WTC11 (cell line): Measurements from ENCODE around the gene SH3GLB2. TPM values are rescaled to one million over a fixed set of nuclear protein-coding genes. Genes with fewer than 3 reads are reported as not detected.

ENCODE experiments used
- ATAC-seq: fragments of 200-7000 bp; cut with Tn5 transposase; 2 replicates; pipeline ENCODE4 v1.10.0; 2021; ENCODE audit warnings: mild to moderate bottlenecking, moderate library complexity
- CTCF ChIA-PET: fragments of 300-600 bp; sonication (Branson Sonifier 250); formaldehyde crosslinking; loops from one replicate; lab custom pipeline; 2021; ENCODE audit warnings: antibody characterized with exemption; lab: Charles Lee
- POLR2A ChIA-PET: fragments of 350-600 bp; sonication (Branson Sonifier 250); formaldehyde crosslinking; loops from one replicate; lab custom pipeline; 2021; ENCODE audit warnings: antibody characterized with exemption; lab: Charles Lee
- DNase-seq: peaks from one replicate; pipeline ENCODE4 v3.0.0; 2021; ENCODE audit warnings: low spot score
- H3K27ac Mint-ChIP-seq: 2 replicates; pipeline ENCODE4 v1.8.0; 2021; ENCODE audit warnings: mixed read lengths
- H3K27me3 Mint-ChIP-seq: 2 replicates; pipeline ENCODE4 v1.8.0; 2021; ENCODE audit warnings: low read depth, mild to moderate bottlenecking, moderate library complexity, mixed read lengths
- H3K36me3 Mint-ChIP-seq: 2 replicates; pipeline ENCODE4 v1.8.0; 2021; ENCODE audit warnings: mixed read lengths
- H3K4me1 Mint-ChIP-seq: 2 replicates; pipeline ENCODE4 v1.8.0; 2022; ENCODE audit warnings: mixed read lengths
- H3K4me3 Mint-ChIP-seq: 2 replicates; pipeline ENCODE4 v1.8.0; 2021; ENCODE audit warnings: mild to moderate bottlenecking, moderate library complexity, mixed read lengths
- H3K9me3 Mint-ChIP-seq: 2 replicates; pipeline ENCODE4 v1.8.0; 2021; ENCODE audit warnings: mixed read lengths
- AFF4 ChIP-seq: sonication (generic); formaldehyde crosslinking; IDR thresholded peaks from 2 replicates; pipeline ENCODE4 v1.8.1; 2023; ENCODE audit warnings: mild to moderate bottlenecking, missing genetic modification reagents, borderline replicate concordance
- CREB1 ChIP-seq: sonication (generic); formaldehyde crosslinking; IDR thresholded peaks from 2 replicates; pipeline ENCODE4 v1.8.0; 2023; ENCODE audit warnings: mild to moderate bottlenecking, missing genetic modification reagents
- EMX1 ChIP-seq: fragments of 250-450 bp; sonication (Bioruptor Pico); IDR thresholded peaks from 2 replicates; pipeline ENCODE4 v1.8.0; 2021; ENCODE audit warnings: mild to moderate bottlenecking
- HMGXB4 ChIP-seq: sonication (generic); formaldehyde crosslinking; IDR thresholded peaks from 2 replicates; pipeline ENCODE4 v1.8.1; 2023; ENCODE audit warnings: mild to moderate bottlenecking, moderate library complexity, missing genetic modification reagents
- JAZF1 ChIP-seq: fragments of 250-450 bp; sonication (Bioruptor Pico); IDR thresholded peaks from 2 replicates; pipeline ENCODE4 v1.9.0; 2021; ENCODE audit warnings: moderate library complexity, mild to moderate bottlenecking, inconsistent platforms
- RELA ChIP-seq: sonication (generic); formaldehyde crosslinking; IDR thresholded peaks from 2 replicates; pipeline ENCODE4 v1.8.1; 2022; ENCODE audit warnings: missing genetic modification reagents, mild to moderate bottlenecking, borderline replicate concordance
- SMAD3 ChIP-seq: sonication (generic); formaldehyde crosslinking; IDR thresholded peaks from 2 replicates; pipeline ENCODE4 v1.8.0; 2022; ENCODE audit warnings: missing genetic modification reagents, mild to moderate bottlenecking, borderline replicate concordance
- STAT6 ChIP-seq: sonication (generic); formaldehyde crosslinking; conservative IDR thresholded peaks from 2 replicates; pipeline ENCODE4 v1.8.1; 2023; ENCODE audit warnings: mild to moderate bottlenecking, low read depth, missing genetic modification reagents, moderate library complexity
- ZNF121 ChIP-seq: sonication (generic); formaldehyde crosslinking; IDR thresholded peaks from 2 replicates; pipeline ENCODE4 v1.8.0; 2023; ENCODE audit warnings: missing genetic modification reagents
- ZNF317 ChIP-seq: sonication (generic); formaldehyde crosslinking; IDR thresholded peaks from 2 replicates; pipeline ENCODE4 v1.8.1; 2023; ENCODE audit warnings: low read depth, mild to moderate bottlenecking, moderate library complexity, missing genetic modification reagents, borderline replicate concordance
- ZNF396 ChIP-seq: fragments of 250-450 bp; sonication (Bioruptor Pico); IDR thresholded peaks from 2 replicates; pipeline ENCODE4 v1.8.0; 2021; ENCODE audit warnings: mild to moderate bottlenecking, moderate library complexity, borderline replicate concordance
- ZSCAN18 ChIP-seq: fragments of 250-450 bp; sonication (Bioruptor Pico); IDR thresholded peaks from 2 replicates; pipeline ENCODE4 v2.1.2; 2022; ENCODE audit warnings: mild to moderate bottlenecking, moderate library complexity
- total RNA-seq: library from RNA; stranded (reverse); gene quantifications from 3 replicates; pipeline ENCODE4 v1.2.3, GENCODE V29; 2021
- TF ChIP-seq, protein P1 (sequence below): fragments of 250-450 bp; sonication (Bioruptor Pico); IDR thresholded peaks from 2 replicates; pipeline ENCODE4 v1.9.0; 2021; ENCODE audit warnings: mild to moderate bottlenecking
- TF ChIP-seq, protein P2 (sequence below): sonication (generic); formaldehyde crosslinking; IDR thresholded peaks from 2 replicates; pipeline ENCODE4 v1.8.1; 2022; ENCODE audit warnings: low read depth, mild to moderate bottlenecking, moderate library complexity, missing genetic modification reagents, borderline replicate concordance

Gene SH3GLB2
- total RNA-seq, 1 experiment from 2014 or later: 59.7 TPM

- TF ChIP-seq STAT6 (CRISPR knock-in tag) (no peak), ZSCAN18 (CRISPR knock-in tag) (no peak), ZNF121 (CRISPR knock-in tag) (no peak), JAZF1 (no peak)
- TF ChIP-seq, protein P1, sequence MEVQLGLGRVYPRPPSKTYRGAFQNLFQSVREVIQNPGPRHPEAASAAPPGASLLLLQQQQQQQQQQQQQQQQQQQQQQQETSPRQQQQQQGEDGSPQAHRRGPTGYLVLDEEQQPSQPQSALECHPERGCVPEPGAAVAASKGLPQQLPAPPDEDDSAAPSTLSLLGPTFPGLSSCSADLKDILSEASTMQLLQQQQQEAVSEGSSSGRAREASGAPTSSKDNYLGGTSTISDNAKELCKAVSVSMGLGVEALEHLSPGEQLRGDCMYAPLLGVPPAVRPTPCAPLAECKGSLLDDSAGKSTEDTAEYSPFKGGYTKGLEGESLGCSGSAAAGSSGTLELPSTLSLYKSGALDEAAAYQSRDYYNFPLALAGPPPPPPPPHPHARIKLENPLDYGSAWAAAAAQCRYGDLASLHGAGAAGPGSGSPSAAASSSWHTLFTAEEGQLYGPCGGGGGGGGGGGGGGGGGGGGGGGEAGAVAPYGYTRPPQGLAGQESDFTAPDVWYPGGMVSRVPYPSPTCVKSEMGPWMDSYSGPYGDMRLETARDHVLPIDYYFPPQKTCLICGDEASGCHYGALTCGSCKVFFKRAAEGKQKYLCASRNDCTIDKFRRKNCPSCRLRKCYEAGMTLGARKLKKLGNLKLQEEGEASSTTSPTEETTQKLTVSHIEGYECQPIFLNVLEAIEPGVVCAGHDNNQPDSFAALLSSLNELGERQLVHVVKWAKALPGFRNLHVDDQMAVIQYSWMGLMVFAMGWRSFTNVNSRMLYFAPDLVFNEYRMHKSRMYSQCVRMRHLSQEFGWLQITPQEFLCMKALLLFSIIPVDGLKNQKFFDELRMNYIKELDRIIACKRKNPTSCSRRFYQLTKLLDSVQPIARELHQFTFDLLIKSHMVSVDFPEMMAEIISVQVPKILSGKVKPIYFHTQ (CRISPR knock-in tag): no peak
Measured at GRCh38 chr9:128999581-129000206, 28.4 kb downstream of the SH3GLB2 start (continued).

GRCh38 chr9:128998462-128998861 lies 29.7 kb downstream of the SH3GLB2 start:
- no peaks in the 10 kb centered on the region for H3K9me3 Mint-ChIP-seq
- peaks cover 89% of the 10 kb centered on the region for H3K36me3 Mint-ChIP-seq
- no peaks in the 10 kb centered on the region for H3K27me3 Mint-ChIP-seq
- ATAC-seq (no peak), DNase-seq (no peak)
- CTCF ChIA-PET: interaction anchor here (1.1 kb wide), 1 partner anchor 30 kb away, joined by 3 read pairs; the partner anchor contains the start of gene SH3GLB2
- H3K4me3 Mint-ChIP-seq: no peak overlapping the region
- POLR2A ChIA-PET: interaction anchor here (0.7 kb wide), 1 partner anchor 373 kb away, joined by 4 read pairs; no protein-coding TSS in a partner anchor
- no peak for TF ChIP-seq CREB1 (CRISPR knock-in tag)
- TF ChIP-seq AFF4: no peak
- no peak for TF ChIP-seq SMAD3 (CRISPR knock-in tag)
- TF ChIP-seq RELA (CRISPR knock-in tag): no peak
- no peak for TF ChIP-seq HMGXB4 (CRISPR knock-in tag)
- no peak for TF ChIP-seq EMX1 (CRISPR knock-in tag)
- TF ChIP-seq STAT6 (CRISPR knock-in tag): no peak
- TF ChIP-seq ZNF317 (CRISPR knock-in tag): no peak
- TF ChIP-seq, protein P2, sequence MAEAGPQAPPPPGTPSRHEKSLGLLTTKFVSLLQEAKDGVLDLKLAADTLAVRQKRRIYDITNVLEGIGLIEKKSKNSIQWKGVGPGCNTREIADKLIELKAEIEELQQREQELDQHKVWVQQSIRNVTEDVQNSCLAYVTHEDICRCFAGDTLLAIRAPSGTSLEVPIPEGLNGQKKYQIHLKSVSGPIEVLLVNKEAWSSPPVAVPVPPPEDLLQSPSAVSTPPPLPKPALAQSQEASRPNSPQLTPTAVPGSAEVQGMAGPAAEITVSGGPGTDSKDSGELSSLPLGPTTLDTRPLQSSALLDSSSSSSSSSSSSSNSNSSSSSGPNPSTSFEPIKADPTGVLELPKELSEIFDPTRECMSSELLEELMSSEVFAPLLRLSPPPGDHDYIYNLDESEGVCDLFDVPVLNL (CRISPR knock-in tag): no peak
- TF ChIP-seq ZNF396 (CRISPR knock-in tag): no peak
- no peaks in the 10 kb centered on the region for H3K4me1 Mint-ChIP-seq
- H3K27ac Mint-ChIP-seq: no peak overlapping the region
